Stimulated activated CD4-positive, alpha-beta T cell treated with anti-CD3 and anti-CD28 coated beads, Interleukin-1b, Interleukin-23, amount 100 ng/mL, for 24 hours (primary cell): Measurements from ENCODE around the gene UROC1.

Experiments used
- DNase-seq, 4 experiments: peaks; one replicate each; pipeline ENCODE4 v3.0.0-alpha.2; 2020; ENCODE audit warnings: low read depth in 4 of 4, low spot score in 1 of 4

The UROC1 gene

DNA sequence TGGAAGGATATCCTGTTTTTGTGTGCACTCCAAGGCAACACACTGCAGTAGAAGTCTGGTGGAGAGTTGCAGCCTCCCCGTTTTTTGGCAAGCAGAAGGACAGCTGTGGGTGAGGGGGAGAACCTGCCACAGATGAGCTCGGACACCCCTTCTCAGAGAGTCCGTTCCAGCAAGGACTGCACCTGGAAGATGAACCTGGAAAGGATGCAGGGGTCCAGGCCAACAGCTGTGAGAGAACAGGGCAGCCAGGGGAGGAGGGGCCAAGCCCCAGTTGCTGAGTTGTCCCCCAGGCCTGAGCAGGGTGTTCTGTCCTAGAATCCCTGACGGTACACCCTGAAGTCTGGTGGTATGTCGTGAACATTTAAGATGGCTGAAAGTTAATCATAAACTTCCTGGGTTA is 72.1 kb downstream of the UROC1 start:
- no peak for DNase-seq

DNA sequence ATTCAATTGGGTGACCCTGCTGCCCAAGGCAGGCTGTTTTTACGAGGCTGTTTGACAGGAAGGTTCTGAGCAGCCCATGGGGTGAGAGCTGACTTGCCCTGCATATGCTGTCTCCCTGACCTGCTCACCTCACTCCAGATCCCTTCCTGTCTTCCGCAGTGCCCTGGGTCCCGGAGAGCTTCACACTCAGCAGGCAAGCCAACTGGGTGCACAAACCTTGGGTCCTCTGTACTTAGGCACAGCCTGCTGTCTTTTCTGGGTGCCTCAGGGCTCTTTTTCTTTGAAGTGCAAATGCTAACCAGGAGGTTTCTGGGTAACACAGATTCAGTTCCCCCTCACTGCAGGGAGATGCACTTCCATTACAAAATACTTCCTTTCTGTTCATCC is 74.7 kb downstream of the UROC1 start:
- no peak for DNase-seq

DNA sequence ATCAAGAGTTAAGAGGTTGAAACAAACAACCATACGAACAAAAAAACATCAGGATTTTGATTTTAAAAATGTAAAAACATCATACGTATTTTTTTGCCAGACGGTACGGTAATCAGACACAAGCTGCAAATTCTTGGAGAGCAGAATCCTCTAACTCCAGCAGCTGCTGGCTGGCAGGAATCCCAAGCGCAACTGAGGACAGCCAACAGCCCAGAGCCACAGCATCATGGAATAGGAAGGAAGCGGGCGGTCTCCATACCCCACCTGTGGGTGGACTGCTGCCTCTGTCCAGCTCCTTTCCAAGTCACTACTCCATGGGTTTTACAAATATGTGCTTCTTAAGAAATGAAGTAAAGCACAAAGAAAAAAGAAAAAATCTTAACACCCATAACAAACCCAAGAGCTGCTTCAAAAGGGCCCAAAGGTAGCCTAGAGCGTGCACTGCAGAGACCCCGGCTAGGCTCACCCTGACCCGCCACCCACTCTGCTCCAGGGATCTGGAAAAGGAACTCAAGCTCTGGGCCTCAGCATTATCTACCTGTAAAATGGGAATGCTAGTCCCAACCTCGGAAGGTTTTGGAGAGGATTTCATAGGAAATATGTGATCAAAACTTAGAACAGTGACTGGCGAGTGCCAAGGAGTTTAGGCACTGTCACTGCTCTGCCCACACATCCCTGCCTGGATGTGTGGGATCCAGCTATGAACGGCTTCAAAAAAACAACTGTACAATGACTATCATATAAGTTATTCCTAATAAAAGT is 75.3 kb downstream of the UROC1 start:
- DNase-seq, result no peak

DNA sequence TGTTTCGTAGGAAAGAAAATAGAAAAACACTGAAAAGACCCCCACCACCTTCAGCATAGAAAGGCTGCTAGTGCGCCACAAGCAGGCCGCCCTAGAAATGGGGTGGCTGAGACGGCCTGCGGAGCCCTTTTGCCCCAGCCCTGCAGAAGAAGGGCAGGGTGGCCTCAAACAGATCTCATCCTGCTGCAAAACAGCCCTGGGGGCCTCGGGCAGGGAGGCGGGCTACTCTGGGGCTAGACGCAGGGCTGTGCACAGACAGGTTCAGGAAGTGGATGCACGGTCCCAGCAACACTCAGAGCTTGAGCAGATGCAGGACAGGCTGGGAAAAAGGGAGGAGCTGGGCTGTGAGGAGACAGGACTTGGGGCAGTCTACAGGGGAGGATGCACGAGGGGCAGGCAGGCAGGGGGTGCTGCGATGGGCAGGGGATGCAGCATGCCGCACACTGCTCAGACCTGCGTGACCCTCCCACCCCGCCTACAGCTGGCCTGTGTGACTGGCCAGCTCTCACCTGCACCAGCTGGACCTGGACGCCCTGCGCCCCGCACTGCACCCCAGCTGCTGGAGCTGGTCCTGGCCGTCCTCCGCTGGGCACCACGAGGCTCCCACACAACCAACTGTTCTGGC is 76.2 kb downstream of the UROC1 start:
- DNase-seq, result no peak

DNA sequence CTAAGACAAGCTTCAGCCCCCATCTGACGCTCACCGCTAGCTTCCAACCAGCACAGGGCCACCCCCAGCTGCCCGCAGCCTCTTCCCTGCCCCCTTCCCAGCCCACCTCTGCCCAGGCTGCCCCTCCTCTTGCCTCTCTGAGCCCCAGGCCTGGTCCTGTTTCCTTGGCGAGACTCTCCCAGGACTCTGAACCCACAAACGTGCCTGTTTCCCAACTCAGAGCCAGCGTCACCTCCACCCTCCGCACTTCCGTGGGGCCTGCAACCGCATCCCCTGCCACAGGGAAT is 76.9 kb downstream of the UROC1 start:
- DNase-seq, result no peak

DNA sequence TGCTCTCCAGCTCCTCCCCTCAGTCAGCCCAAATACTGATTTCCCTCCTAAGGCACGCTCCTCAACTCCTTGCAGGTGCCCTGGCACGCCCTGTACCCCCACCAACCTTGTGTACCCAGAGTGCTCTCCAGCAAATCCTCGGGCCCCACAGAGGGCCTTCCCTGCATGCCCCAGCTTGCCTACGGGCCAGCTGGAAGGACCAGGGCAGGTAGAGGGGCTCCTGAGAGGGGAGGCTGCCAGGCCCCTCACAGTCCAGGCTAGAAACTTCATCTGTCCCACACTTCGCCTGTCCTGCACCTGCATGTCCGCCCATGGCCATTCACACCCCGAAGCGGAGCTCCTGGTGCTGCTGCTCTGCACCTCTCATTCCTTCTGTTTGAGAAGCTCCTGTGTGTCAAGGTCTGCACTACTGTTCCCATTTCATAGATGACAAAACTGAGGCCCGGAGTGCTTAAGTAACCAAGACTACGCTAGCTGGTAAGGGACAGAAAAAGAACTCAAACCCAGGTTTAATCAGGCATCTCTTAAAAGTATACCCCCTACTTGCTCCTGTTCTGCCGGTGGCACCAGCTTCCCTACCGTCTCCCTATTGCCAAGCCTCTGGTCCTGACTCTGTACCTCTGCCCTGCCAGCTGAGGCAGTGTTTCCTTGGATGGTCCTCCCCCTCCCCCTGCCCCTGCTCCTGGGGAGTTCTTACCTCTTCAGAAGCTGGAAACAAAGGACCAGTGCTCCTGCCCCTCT is 77.4 kb downstream of the UROC1 start:
- no peak for DNase-seq

DNA sequence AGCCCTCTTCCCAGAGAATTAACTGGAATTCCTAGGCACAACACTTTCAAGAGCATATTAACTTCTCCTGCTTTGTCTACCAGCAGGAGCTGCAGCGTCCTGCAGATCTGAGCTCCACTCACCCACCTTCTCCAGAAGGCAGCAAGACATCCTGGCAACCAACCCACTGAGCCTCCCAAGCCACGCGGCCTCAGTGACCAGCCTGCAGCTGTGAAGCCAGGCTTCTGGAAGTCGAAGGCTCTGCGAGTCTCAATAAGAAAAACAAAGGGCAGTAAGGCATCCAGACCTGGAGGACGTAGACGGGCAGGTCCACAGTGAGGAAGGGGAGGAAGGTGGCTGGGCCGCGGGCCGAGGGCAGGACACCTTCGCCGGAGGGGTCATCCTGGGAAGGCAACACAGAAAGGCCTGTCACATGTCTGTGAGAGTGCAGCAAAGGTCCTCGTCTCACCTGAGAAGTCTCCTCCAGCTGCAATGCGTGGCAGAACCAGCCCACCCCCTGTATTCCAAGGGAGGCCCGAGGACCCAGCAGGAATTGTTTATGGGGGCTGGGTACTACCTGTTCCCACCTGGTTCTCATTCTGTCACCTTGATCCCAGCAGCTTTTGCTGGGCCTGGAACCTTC is 78.1 kb downstream of the UROC1 start:
- DNase-seq, result no peak

DNA sequence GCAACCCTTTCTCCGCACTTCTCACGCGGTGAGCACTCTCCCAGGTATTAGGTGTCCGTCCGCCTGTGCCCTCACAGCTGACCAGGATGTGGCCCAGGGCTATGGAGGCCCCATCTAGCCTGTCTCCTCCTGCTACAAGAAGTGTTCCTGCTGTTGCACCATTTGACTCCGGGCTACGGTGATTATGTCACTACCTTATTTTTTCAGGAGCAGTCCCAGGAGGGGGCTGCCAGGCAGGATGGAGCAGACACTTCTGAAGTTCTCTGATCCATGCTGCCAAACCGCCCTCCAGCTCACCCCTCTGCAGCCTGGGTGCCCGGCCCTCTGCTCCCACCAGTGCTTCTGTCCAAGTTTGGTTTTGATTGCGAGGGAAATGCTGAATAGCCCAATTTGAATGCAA is 78.8 kb downstream of the UROC1 start:
- no peak for DNase-seq

DNA sequence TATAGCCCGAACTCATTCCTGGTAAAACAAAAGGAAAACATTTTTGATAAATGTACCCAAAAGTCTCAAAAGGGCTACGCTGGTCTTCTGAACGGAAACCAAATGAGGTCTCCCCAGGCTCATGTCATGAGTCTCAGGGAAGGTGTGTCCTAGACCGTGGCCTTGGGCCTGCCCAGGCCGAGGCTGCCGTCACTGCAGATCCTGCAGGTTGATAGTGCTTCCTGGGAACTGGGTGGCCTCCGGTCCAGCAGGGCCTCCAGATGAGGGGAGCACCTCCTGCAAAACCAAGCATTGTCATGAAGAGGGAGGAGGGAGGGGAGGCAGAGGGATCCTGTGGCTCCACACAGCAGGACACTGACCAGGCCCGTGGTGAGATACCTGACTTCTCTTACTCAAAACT is 79.4 kb downstream of the UROC1 start:
- no peak for DNase-seq

DNA sequence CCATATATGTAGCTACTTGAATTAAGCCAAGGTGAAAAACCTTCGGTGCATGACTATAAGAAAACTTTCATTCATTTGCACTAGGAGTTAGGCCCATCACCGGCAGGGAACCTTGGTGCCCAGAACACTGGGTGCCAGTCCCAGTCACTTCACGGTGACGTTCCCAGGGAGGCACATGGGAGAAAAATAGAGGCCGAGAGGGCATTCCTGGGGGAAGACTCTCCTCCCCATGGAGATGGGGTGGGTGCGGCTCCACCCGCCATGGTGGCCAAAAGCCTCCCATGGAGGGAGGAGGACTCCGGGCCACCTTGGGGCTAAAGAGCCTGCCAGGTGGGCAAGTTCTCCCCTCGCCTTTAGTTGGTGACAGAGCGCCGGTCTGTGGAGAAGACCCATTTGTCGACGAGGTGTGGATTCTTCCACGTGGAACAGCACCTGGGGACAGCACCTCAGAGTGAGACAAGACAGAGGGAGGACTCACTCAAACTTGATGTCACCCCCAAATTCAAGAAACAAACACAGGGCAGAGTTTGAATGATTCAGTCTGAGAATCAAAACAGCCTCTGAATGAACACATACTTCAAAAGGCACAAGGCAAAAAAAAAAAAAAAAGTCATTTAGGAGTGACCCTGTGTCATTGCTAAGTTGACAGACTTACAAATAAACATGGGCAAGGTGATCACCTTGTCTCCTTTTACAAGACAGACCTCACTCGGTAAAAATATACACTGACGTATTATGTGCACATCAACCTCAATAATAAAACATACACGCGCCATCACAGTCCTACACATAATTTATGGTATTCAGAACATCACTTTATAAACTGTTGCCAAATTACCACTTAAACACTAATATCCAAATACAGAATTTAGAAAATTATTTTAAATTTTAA is 80.5 kb downstream of the UROC1 start:
- no peak for DNase-seq

DNA sequence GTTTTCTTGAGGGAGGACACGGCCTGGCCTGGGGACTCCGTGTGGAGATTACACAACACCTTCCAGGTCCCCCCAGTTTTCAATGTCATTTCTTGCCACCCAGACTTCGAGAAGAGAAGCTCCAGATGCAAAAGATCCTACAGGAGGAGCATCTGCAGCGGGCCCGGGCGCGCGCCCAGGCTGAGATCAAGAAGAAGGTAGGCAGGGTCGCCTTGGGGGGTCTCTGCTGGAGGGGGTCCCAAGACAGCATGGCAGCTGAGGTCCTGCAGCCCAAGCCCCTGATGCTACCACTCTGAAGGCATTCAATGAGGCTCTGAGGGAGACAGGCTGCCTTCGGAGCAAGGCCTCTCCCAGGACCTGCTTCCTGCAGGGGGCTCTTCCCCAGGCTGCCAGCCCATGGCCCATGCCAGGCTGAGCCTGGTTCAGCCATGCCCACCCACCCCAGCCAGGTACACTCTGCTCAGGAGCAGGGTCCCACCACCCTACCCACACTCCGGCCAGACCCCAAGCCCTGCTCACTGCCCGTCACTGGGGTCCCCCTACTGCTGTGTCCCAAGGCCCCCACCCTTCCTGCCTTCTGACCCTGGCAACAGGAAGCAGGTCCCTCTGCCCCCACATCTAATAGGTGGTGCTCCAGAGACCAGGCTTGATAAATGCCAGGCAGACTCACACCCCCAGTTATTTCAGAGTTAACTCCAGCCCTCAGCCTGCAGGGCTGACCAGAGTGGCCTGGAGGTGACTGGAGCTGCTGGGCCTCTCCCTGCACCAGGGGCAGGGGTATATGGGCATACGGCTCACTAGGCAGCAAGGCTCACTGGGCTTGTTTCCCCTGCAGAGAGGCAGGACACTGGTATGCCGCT is 81.9 kb downstream of the UROC1 start:
- DNase-seq, result no peak

DNA sequence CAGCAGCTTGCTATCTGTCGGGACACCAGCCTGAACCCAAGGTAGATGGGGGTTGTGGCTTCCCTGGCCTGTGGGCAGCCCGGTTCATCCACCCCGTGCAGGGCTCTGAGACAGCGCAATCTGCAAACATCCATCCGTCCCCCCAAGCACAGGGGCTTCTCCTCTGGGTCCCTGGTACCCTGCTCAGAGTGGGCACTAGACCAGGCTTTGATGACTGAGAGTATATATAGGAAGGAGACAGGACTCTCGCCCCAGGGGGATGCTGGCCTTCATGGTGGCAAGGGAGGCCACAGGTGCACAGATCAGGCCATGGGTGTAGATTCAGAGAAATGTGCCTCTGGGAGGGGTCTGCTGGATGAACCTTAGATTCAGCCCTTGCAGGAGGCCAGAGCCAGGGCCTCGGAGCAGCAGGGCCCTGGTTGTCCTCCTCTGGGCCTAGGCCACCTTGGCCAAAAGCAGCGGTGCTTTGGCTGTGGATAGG is 82.6 kb downstream of the UROC1 start:
- no peak for DNase-seq

DNA sequence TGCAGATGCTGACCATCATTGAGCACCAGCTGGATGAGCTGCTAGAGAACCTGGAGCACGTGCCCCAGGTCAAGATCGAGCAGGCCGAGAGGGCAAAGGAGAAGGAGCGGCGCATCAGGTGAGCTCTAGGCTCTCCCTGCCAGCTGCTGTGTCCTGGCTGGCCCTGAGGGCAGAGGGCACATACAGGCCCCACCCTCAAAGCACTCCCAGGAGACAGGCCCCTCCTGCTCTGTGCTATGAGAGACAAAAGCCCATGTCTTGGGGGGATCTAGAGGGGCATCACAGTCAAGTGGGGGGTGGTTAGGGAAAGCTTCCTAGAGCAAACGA is 83.3 kb downstream of the UROC1 start:
- no peak for DNase-seq

DNA sequence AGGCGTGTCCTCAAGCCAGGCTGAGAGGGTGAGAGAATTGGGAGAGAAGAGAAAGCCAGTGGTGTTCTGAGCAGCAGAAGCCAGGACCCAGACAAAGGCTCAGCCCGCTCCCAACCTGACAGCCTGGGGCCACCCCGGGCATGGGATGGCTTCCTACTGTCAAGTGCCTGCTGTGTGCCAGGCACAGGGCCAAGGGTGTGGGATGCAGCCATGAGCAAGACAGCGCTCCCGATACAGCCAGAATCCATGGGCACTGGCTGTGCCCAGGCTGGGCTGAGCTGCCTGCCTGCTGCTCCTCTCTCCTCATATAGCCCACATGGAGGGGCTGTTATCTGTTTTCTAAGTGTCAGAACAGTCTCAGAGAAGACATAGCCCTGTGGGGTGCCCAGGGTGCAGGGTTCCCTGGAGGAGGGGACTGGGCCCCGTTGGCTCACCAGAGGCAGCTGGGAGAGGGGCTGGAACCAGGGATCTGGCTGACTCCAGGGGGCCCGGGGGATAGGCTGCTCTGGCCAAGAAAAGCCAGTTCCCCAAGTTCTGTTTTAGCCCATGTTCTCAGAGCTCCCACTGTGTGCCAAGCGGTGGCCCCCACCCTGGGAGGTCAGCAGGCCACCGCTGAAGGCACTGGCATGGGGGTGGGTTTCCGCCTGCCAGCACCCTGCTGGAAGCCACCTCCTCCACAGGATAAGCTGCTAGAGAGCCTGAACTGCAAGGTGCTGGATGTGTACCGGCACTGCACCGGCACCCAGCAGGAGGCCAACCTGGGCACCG is 83.9 kb downstream of the UROC1 start:
- DNase-seq, result no peak

DNA sequence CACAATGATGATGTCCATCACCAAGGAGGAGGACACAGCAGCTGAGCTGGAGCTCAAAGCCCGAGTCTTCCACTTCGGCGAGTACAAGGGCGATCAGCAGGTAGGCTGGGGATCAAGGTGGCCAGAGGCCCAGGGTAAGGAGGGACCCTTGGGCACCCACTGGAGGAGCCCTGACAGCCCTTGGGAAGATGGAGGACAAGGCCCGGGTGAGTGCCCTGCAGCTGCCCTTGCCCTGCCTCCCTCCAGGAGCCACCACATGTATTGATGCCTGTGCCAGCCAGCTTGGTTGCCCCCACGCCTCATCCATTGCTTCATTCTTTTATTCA is 84.5 kb downstream of the UROC1 start:
- DNase-seq, result no peak

DNA sequence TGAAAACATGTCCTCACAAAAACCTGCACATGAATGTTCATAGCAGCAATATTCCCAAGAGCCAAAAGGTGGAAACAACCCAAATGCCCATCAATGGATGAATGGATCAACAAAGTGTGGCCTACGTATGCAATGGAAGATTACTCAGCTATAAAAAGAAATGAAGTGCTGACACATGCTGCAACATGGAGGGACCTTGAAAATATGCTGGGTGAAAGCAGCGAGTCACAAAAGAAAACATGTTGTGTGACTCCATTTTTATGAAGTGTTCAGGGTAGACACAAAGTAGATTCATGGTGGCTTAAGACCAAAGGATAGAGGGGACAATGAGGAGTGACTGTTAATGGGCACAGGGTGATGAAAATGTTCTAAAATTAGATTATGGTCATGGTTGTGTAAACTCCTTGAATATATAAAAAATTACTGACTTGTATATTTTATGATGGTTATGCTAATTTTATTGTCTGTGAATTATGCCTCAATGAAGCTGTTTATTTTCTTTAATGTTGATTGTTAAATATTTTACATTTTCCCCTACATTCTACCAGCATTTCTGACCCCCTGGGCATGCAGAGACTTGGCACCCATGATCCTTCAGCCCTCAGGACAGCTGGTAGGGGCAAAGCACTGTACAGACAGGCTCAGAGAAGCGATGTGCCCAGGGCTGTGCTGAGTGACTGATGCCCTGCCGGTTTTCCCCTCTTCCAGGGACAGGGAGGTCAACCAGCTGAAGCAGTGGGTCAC is 85.0 kb downstream of the UROC1 start:
- no peak for DNase-seq
